ENCODE data around the gene TENM3. TPM values are rescaled to one million over a fixed set of nuclear protein-coding genes. Genes with fewer than 3 reads are reported as not detected.

The TENM3 gene
- total RNA-seq, 2 experiments from 2014 or later: not detected

DNA sequence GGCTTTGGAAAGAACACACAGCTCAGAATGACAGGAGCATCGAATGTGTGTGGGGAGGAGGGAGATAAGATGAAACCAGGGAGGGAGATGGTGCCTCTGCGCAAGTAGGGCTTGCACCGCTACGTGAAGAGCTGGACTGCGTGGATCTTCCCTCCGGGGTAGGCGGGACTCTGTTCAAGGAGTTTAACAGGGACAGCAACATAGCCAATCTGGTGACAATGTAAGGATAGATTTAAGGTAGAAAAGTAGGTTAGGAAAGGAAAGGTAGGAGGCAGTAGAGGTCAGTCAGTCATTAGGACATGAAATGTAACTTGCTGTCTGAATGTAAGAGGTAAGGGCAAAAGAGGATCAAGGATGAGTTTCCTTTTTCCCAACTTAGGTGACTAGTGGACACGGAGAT, 521.4 kb downstream of the TENM3 start:
- Mint-ChIP-seq H3K4me3 (no peak overlapping the region), H3K9me3 (no peaks in the 10 kb centered on the region), H3K4me1 (ENCODE audit: low read depth) (no peaks in the 10 kb centered on the region), H3K27me3 (peaks cover 7% of the 10 kb centered on the region), H3K27ac (no peak overlapping the region), H3K36me3 (ENCODE audit: low read depth) (no peaks in the 10 kb centered on the region)
- TF ChIP-seq, protein P1, sequence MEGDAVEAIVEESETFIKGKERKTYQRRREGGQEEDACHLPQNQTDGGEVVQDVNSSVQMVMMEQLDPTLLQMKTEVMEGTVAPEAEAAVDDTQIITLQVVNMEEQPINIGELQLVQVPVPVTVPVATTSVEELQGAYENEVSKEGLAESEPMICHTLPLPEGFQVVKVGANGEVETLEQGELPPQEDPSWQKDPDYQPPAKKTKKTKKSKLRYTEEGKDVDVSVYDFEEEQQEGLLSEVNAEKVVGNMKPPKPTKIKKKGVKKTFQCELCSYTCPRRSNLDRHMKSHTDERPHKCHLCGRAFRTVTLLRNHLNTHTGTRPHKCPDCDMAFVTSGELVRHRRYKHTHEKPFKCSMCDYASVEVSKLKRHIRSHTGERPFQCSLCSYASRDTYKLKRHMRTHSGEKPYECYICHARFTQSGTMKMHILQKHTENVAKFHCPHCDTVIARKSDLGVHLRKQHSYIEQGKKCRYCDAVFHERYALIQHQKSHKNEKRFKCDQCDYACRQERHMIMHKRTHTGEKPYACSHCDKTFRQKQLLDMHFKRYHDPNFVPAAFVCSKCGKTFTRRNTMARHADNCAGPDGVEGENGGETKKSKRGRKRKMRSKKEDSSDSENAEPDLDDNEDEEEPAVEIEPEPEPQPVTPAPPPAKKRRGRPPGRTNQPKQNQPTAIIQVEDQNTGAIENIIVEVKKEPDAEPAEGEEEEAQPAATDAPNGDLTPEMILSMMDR (IDR thresholded peaks at IDR 0.05): no peak
- POLR2A ChIA-PET: no interaction called here
- intact Hi-C loops (cut with micrococcal nuclease): no loop called here
- DNase-seq (no peak), ATAC-seq (no peak)
- CTCF ChIA-PET: no interaction called here

DNA sequence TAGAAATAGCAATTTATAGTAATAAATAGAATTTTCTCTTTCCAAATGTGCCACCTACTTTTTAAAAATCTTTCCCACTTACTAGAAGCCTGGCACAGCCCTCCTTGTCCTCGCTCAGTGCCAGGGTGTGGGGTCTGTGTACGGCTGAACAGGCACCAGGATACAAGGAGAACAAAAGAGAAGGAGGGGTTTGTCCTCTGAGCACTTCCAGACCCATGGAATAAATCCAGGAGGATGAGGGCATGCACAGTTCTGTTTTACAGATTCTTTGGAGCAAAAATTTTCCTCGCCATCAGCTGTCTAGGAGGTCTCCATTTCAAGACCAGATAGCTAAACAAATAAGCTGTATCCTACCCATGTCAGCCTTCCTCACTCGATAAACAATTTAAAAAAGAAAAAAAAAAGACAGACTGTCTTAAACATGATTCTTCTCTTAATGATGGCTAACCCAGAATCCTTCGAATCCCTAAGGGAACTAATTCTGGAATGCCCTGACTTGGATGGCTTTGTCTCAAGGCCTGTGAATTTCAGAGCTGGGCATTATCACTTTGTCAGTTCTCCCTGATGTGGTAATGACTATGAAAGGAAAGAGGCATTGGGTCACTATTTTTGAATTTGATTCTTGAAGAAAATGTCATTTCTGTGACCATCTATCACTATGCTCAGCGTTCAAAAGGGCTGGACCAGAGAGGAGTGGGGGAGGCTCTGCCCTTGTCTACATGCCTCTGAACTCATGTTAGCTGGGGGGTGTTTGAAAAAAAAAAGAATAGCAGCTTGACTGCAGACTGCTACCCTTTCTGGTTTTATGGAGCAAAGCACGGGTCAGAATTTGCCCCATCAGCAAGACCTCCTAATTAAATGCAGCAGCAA, 523.0 kb downstream of the TENM3 start:
- Mint-ChIP-seq H3K4me3 (no peak overlapping the region), H3K27ac (no peak overlapping the region), H3K36me3 (ENCODE audit: low read depth) (no peaks in the 10 kb centered on the region), H3K27me3 (peaks cover 5% of the 10 kb centered on the region), H3K9me3 (no peaks in the 10 kb centered on the region), H3K4me1 (ENCODE audit: low read depth) (no peaks in the 10 kb centered on the region)
- intact Hi-C loops (cut with micrococcal nuclease): no loop called here
- TF ChIP-seq, protein P1 (IDR thresholded peaks at IDR 0.05): no peak
- CTCF ChIA-PET: no interaction called here
- DNase-seq (no peak), ATAC-seq (no peak)
- POLR2A ChIA-PET: no interaction called here

DNA sequence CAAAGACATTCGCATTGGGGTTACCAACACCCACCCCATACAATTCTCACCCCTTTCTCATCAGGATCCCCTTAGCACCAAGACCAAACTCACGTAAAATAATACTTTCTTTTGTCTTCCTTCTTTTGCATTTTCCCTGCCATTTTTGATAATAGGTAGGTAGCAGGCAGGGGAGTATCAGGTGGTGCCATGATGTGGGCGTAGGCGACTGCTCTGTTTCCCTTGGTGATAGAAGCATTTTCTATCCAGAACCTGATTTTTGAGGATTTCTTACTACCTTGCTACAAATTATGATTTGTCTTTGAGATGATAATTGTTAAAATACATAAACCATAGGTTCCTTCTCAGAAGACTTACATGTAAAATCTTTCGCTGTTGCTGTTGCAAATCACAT, 523.7 kb downstream of the TENM3 start:
- ATAC-seq (no peak), DNase-seq (no peak)
- no peaks in the 10 kb centered on the region for H3K4me1 Mint-ChIP-seq (ENCODE audit: low read depth)
- H3K4me3 Mint-ChIP-seq: no peak overlapping the region
- H3K36me3 Mint-ChIP-seq (ENCODE audit: low read depth): no peaks in the 10 kb centered on the region
- H3K9me3 Mint-ChIP-seq: no peaks in the 10 kb centered on the region
- intact Hi-C loops (cut with micrococcal nuclease): no loop called here
- TF ChIP-seq, protein P1 (IDR thresholded peaks at IDR 0.05): no peak
- H3K27ac Mint-ChIP-seq: no peak overlapping the region
- ChIA-PET POLR2A (no interaction called here), CTCF (no interaction called here)
- peaks cover 5% of the 10 kb centered on the region for H3K27me3 Mint-ChIP-seq

DNA sequence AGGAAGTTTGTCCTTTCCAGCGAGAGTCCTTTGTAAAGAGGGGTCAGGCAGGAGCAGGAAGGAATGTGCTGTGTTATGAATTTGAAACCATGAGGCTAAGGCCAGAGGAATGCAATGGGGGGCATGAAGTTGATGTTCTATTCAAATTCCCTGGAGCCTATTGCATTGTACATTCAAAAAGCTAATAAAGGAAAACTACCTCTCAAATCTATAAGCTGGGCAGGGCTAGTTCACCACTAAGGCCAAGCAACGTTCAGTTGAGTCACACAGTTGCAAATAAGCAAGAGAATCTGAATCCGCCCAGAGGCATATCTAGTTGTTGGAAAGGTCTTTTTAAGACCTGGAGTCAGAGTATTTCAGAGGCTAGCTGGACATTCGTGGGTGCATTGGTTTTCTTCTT, 525.6 kb downstream of the TENM3 start:
- Mint-ChIP-seq H3K27me3 (peaks cover 3% of the 10 kb centered on the region), H3K36me3 (ENCODE audit: low read depth) (no peaks in the 10 kb centered on the region), H3K4me1 (ENCODE audit: low read depth) (no peaks in the 10 kb centered on the region), H3K27ac (no peak overlapping the region), H3K9me3 (no peaks in the 10 kb centered on the region), H3K4me3 (no peak overlapping the region)
- intact Hi-C loops (cut with micrococcal nuclease): no loop called here
- ATAC-seq: no peak
- ChIA-PET CTCF (no interaction called here), POLR2A (no interaction called here)
- TF ChIP-seq, protein P1 (IDR thresholded peaks at IDR 0.05): no peak
- no peak for DNase-seq

DNA sequence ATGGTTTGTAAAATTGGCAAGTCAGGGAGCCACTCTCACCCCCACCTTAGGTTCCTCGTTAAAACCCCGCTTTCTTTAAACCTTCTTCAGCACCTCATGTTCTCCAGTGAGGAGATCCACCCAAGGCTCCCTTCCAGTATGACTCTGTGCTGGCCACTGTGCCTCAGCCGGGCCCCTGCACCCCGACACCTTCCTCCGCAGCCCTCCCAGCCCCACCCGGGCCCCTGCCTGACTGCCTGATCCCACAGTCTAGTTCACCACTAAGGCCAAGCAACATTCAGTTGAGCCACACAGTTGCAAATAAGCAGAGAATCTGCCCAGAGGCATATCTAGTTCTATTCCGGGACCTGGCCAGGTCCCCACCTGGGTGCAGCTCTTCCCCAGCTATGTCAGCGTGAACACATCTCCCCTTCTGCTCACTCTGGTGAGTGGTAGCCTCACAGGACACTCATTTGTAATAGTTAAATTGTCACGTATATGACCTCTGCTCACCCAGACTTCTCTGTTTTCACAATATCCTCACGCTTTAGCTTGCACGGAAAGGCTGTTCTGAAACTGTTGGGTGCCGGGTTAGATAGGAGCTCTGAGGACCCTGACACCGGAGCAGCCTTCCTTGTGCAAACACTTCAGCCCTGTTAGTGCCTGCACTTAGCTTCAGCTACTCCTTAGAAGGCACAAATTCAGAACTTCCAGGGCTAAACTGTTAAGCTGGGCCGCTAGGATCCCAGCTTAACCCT, 527.2 kb downstream of the TENM3 start:
- DNase-seq: no peak
- ChIA-PET POLR2A (no interaction called here), CTCF (no interaction called here)
- no peak overlapping the region for H3K4me3 Mint-ChIP-seq
- H3K9me3 Mint-ChIP-seq: no peaks in the 10 kb centered on the region
- no peak overlapping the region for H3K27ac Mint-ChIP-seq
- H3K27me3 Mint-ChIP-seq: no peaks in the 10 kb centered on the region
- TF ChIP-seq, protein P1 (IDR thresholded peaks at IDR 0.05): no peak
- intact Hi-C loops (cut with micrococcal nuclease): loop anchor here (2.0 kb wide), 1 partner anchor 62 kb away; no protein-coding TSS in a partner anchor
- no peak for ATAC-seq
- H3K4me1 Mint-ChIP-seq (ENCODE audit: low read depth): no peaks in the 10 kb centered on the region
- no peaks in the 10 kb centered on the region for H3K36me3 Mint-ChIP-seq (ENCODE audit: low read depth)

All from activated CD8-positive, alpha-beta T cell treated with anti-CD3 and anti-CD28 coated beads for 36 hours (primary cell).